HG03280 (cell line): ENCODE data around the gene ZIC3.

Source experiments
- ATAC-seq: cut with Tn5 transposase; IDR thresholded peaks from one replicate; pipeline ENCODE4 v1.9.1; 2021; ENCODE audit warnings: mild to moderate bottlenecking, moderate library complexity; ENCODE audit not compliant: unreplicated experiment

Gene ZIC3

GRCh38 chrX:137573324-137574101 lies 7.6 kb downstream of the ZIC3 start:
- ATAC-seq: no peak

GRCh38 chrX:137574102-137574783 lies 8.3 kb downstream of the ZIC3 start:
- ATAC-seq: no peak

GRCh38 chrX:137574784-137575293 lies 8.9 kb downstream of the ZIC3 start:
- no peak for ATAC-seq

DNA sequence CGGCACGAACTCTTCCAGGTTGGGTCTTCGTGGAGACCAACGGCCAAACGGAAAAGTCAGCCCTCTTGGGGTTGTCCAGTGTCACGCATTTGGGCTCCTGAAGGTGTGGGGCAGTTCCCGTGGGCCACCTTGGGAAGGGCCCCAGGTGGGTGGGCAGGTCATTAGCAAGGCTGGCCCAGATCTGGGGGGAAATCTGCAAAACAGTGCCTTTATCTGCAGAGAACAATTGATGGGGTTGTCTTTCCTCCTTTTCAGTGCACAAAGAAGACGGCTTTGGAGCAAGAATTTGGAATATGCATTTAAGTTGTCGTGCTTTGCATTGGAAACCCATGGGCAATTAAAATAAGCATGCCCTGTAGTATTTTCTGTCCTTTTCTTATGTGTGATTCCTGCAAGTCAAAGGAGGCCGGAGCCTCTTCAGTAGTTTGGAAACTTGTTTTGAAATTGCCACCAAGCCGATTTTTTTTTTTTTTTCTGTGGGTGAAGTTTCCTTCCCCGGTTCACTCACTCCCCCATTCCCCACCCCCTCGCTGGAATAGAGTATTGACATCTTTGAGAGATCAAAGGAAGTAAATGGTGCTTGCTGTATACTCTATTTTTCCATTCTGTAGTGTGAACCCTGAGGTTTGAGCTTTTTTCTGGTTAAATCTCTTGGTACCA lies 9.8 kb downstream of the ZIC3 start:
- ATAC-seq: no peak

- ATAC-seq: no peak
Measured at GRCh38 chrX:137587151-137587550, 21.2 kb downstream of the ZIC3 start.

- ATAC-seq: no peak
Measured at GRCh38 chrX:137600769-137601168, 34.8 kb downstream of the ZIC3 start.
